Hepatocyte (in vitro differentiated cells): Measurements from ENCODE around the gene ACOXL.

Source experiments
- CTCF ChIP-seq: fragments of 200-600 bp; sonication (generic); IDR thresholded peaks from 2 replicates; pipeline ENCODE4 v1.5.1; 2016; ENCODE audit warnings: antibody characterized with exemption, mild to moderate bottlenecking; ENCODE audit not compliant: poor library complexity
- EZH2 ChIP-seq: fragments of 200-600 bp; sonication (generic); IDR thresholded peaks from 2 replicates; pipeline ENCODE4 v1.6.1; 2016; ENCODE audit warnings: antibody characterized with exemption, mild to moderate bottlenecking, borderline replicate concordance
- EZH2phosphoT487 ChIP-seq: fragments of 200-600 bp; sonication (generic); IDR thresholded peaks from one replicate; pipeline ENCODE4 v1.6.1; 2018; ENCODE audit warnings: antibody characterized with exemption, mild to moderate bottlenecking, low read depth, moderate library complexity; ENCODE audit not compliant: unreplicated experiment, severe bottlenecking

- TF ChIP-seq CTCF (no peak), EZH2 (no peak), EZH2phosphoT487 (no peak)
These were observed 214.5 kb downstream of the ACOXL start for GRCh38 chr2:110946902-110947301.
